GM06990 (cell line): ENCODE results near the gene HERC2.

Source experiments
- DNase-seq: peaks from one replicate; pipeline ENCODE4 v3.0.0-alpha.2; 2011; ENCODE audit not compliant: insufficient read length; ENCODE audit errors: extremely low read depth
- H3K27me3 ChIP-seq: replicated peaks from 2 replicates; pipeline ENCODE4 v1.6.0; 2011; ENCODE audit warnings: low read length; ENCODE audit not compliant: control insufficient read depth, insufficient read depth
- H3K36me3 ChIP-seq: 2 replicates; pipeline ENCODE4 v1.5.1; 2011; ENCODE audit warnings: low read length; ENCODE audit not compliant: control insufficient read depth, insufficient read depth
- H3K4me3 ChIP-seq: replicated peaks from 2 replicates; pipeline ENCODE4 v1.5.1; 2011; ENCODE audit warnings: low read depth, mild to moderate bottlenecking, control low read depth, low read length
- TF ChIP-seq, protein P1 (sequence below): IDR thresholded peaks from 2 replicates; pipeline ENCODE4 v1.5.1; 2011; ENCODE audit warnings: low read length, control low read depth, mild to moderate bottlenecking, inconsistent platforms; ENCODE audit not compliant: insufficient read depth, poor library complexity, severe bottlenecking

Gene HERC2

DNA sequence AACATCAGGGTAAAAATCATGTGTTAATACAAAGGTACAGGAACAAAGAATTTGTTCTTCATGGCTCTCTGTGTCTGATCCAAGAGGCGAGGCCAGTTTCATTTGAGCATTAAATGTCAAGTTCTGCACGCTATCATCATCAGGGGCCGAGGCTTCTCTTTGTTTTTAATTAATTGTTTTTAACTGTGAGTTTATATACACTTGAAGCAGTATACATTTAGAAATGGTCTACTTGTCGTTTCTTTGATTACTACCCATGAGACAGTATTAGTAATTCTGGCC is 201.7 kb downstream of the HERC2 start:
- TF ChIP-seq, protein P1, sequence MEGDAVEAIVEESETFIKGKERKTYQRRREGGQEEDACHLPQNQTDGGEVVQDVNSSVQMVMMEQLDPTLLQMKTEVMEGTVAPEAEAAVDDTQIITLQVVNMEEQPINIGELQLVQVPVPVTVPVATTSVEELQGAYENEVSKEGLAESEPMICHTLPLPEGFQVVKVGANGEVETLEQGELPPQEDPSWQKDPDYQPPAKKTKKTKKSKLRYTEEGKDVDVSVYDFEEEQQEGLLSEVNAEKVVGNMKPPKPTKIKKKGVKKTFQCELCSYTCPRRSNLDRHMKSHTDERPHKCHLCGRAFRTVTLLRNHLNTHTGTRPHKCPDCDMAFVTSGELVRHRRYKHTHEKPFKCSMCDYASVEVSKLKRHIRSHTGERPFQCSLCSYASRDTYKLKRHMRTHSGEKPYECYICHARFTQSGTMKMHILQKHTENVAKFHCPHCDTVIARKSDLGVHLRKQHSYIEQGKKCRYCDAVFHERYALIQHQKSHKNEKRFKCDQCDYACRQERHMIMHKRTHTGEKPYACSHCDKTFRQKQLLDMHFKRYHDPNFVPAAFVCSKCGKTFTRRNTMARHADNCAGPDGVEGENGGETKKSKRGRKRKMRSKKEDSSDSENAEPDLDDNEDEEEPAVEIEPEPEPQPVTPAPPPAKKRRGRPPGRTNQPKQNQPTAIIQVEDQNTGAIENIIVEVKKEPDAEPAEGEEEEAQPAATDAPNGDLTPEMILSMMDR, result no peak
- no peaks in the 10 kb centered on the region for H3K27me3 ChIP-seq
- no peak overlapping the region for H3K4me3 ChIP-seq
- H3K36me3 ChIP-seq, result peaks cover 22% of the 10 kb centered on the region
- DNase-seq, result no peak

DNA sequence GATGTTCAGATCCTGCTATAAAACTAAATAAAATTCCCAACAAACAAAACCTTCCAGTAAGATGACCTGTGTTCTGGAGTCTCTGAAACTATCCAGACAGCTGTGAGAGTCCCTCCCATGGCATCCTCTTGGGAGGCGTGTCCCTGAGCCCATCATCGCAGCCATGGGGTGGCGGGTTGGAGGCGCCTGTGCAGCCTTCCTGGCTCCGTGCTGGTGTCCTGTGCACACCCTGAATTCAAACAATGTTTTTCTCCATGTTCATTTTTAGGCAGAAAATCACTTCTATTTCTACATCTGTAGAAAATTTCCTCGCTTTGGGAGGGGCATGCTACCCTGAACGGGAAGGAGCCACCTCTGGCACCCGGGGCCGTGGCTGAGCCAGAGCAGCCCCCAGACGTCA is 203.4 kb downstream of the HERC2 start:
- Histone ChIP-seq H3K27me3 (no peaks in the 10 kb centered on the region), H3K36me3 (peaks cover 28% of the 10 kb centered on the region), H3K4me3 (no peak overlapping the region)
- TF ChIP-seq, protein P1, result no peak
- DNase-seq, result no peak

DNA sequence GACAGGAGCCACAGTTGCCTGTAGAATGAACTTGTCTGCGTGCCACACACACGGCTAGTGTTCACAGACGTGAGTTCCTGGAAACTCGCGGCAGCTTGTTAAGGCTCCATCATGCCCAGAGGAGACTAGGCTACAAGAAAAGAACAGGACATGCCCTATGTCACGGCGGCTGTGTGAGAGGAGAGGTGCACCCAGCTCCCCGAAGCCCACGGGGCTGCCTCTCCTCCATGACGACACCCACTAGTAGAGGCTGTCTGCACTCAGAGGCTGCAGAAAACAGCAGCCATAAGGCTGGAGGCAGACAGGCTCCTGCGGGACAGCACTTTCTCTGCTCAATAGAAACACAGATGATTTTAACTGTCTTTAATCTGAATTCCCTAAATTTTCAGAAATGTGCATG is 203.9 kb downstream of the HERC2 start:
- Histone ChIP-seq H3K36me3 (peaks cover 28% of the 10 kb centered on the region), H3K4me3 (no peak overlapping the region), H3K27me3 (no peaks in the 10 kb centered on the region)
- DNase-seq, result no peak
- TF ChIP-seq, protein P1, result no peak

DNA sequence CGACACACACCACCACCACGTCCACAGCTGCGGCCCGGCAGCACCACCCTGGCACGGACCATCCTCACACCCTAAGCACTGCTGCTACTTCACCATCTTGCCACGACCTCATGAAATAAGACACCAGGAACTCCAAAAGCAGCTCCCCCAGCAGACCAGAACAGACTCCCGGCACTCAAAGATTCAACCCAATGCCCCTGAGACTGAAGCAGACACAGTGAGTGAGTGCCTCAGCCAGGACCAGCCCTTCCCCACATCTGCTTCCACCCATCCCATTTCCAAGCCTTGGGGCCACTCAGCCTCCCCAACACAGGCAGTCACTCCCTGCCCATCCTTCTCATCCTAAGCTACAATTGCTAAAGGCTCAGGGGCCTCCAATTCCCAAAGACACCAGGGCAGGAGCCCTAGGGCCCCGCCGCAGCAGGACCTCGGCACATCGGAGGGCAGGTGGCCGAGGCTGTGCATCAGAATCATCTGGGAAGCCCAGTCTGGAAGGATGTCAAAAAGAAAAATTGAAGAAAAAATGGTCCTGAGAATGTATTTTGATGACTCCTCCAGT is 204.5 kb downstream of the HERC2 start:
- H3K4me3 ChIP-seq, result no peak overlapping the region
- DNase-seq, result no peak
- TF ChIP-seq, protein P1, result no peak
- peaks cover 32% of the 10 kb centered on the region for H3K36me3 ChIP-seq
- H3K27me3 ChIP-seq, result no peaks in the 10 kb centered on the region

DNA sequence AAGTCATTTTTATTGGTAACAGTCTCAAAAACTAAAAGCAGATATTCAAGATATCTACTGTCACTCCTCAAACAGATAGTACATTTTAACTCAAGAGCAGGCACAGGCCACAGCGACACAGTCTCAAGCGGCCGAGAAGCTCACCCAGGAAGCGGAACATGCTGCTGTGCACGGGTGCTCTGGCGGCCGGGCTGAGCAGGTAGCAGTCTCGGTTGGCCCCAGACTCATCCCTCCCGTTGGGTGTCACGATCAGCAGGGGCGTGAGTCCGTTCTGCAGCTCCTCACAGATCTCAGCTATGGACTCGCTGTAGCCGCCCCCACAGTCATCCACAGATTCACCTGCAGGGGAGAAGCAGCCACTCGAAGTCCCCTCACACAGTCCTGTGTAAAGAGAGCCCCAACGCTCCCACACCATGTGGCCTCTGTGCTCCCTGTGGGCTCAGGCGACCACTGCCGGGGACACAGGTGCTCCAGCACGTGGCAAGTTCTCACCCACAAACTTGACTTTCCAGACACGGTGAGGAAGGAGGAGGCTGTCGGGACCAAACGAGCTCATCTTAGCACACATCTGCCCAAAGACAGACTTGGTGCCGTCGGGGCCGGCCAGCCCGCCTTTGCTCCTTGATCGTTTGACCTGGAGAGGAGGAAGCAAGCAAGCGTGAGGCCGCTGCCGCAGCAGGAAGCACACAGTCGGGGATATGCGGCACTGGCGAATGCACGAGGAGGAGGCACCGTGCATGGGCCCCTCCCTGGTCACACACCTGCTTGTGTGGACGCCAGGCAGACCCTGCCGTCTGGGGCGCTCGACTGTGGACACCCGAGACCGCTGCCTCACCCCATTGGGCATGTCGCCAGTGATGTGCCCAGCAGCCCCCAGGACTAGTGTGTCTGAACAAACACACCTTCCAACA is 205.2 kb downstream of the HERC2 start:
- DNase-seq, result no peak
- TF ChIP-seq, protein P1, result no peak
- H3K36me3 ChIP-seq, result peaks cover 36% of the 10 kb centered on the region
- no peak overlapping the region for H3K4me3 ChIP-seq
- H3K27me3 ChIP-seq, result no peaks in the 10 kb centered on the region

DNA sequence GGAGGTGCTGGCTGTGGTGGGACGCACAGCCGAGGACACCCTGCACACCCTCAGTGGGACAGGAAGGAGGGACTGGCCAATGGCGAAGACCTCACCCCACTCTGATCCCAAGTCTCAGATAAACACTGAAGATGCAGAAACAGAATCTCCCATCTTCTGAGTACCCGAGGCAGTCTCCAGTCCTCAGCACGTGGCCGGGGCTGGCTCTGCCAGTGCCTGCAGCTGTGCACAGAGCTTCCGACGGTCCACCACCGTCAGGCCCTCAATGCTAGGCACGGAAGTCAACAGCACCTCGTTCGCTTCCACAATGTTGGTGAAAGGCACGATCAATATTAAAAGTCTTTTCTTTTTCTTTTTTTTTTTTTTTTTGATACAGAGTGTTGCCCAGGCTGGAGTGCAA is 206.1 kb downstream of the HERC2 start:
- Histone ChIP-seq H3K27me3 (no peaks in the 10 kb centered on the region), H3K4me3 (no peak overlapping the region), H3K36me3 (peaks cover 32% of the 10 kb centered on the region)
- TF ChIP-seq, protein P1, result no peak
- DNase-seq, result no peak
